Body of pancreas (tissue), 4 donors: ENCODE measurements around the gene GOLGA7B. TPM values are rescaled to one million over a fixed set of nuclear protein-coding genes. Genes with fewer than 3 reads are reported as not detected.

Experiments
- ATAC-seq: fragments of 150-250 bp; one replicate; pipeline ENCODE4 v1.9.1; 2016
- DNase-seq, 4 donors: peaks; one replicate each; pipeline ENCODE4 v3.0.0-alpha.2; 2019
- H3K27ac ChIP-seq, 4 donors: fragments of 200-600 bp; sonication (generic); 1 replicate in 3 of 4; 2 replicates in 1 of 4; pipeline versions ENCODE4 v1.5.1 to v1.6.1; 2016 to 2019; ENCODE audit warnings: mild to moderate bottlenecking in 1 of 4, mixed read lengths in 1 of 4, moderate library complexity in 1 of 4
- H3K27me3 ChIP-seq, 2 donors: fragments of 200-600 bp; sonication (generic); one replicate each; pipeline ENCODE4 v1.6.0; 2016; ENCODE audit warnings: mild to moderate bottlenecking in 1 of 2
- H3K36me3 ChIP-seq, 2 donors: fragments of 200-600 bp; sonication (generic); replicated peaks in 1 of 2; 2 replicates each; pipeline ENCODE4 v1.5.1; 2016; ENCODE audit warnings: low read depth in 2 of 2; ENCODE audit not compliant: insufficient read depth in 1 of 2
- H3K4me1 ChIP-seq: fragments of 200-600 bp; sonication (generic); one replicate; pipeline ENCODE4 v1.6.0; 2016
- H3K4me3 ChIP-seq, 2 donors: fragments of 200-600 bp; sonication (generic); 1 replicate in 1 of 2; 2 replicates in 1 of 2; pipeline ENCODE4 v1.5.1; 2016 to 2019
- H3K9me3 ChIP-seq, 3 donors: fragments of 200-600 bp; sonication (generic); 1 replicate in 2 of 3; 2 replicates in 1 of 3; pipeline ENCODE4 v1.5.1; 2016
- POLR2A ChIP-seq, 3 donors: fragments of 450-650 bp; IDR thresholded peaks; one replicate each; pipeline ENCODE4 v1.6.1; 2016; ENCODE audit warnings: antibody characterized with exemption in 3 of 3, mild to moderate bottlenecking in 2 of 3
- WGBS, 2 donors: methylation state at CpG; one replicate each; pipeline ENCODE4 v1.1.5; 2017; 5-methylcytosine and 5-hydroxymethylcytosine counted together
- intact Hi-C: fragments of 100-400 bp; cut with DNase I; formaldehyde crosslinking; loops from one replicate; pipeline ENCODE4 v1.15.1; 2023
- total RNA-seq, 2 donors: library from RNA; depleted of rRNA; stranded (reverse); fragments of >200 nt; gene quantifications; one replicate each; pipeline ENCODE4 v1.1.0, GENCODE V29; 2016
- TF ChIP-seq, protein P1 (sequence below), 7 experiments: fragments of 450-650 bp in 4 of 7; fragments of 200-600 bp in 3 of 7; sonication (generic) in 3 of 7; IDR thresholded peaks; one replicate each; pipeline ENCODE4 v1.5.1; 2016 to 2019; ENCODE audit warnings: antibody characterized with exemption in 7 of 7

The GOLGA7B gene
- total RNA-seq, 2 donors from 2014 or later = 9.1 to 12.5 TPM

DNA sequence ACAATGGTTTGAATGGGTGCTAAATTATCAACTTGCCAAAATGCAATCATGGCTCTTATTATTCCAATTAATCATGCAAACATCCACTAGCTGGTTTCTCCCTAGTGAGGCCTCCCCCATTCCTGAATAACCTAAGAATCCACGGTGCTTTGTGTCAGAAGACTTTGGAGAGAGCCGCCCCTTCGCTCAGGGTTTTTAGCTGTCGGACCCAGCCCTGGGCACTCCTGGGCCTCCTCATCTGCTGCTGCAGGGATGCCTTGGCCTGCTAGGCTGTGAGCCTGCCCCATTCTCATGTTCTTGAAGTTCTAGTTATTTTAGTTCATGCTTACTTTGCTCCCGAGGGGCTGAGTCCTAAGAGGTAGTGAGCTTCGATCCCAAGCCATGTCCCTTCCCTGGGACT is 43.7 kb upstream of the GOLGA7B start:
- no peak for DNase-seq
- Histone ChIP-seq H3K4me1 (peaks cover 12% of the 10 kb centered on the region), H3K36me3 (no peaks in the 10 kb centered on the region), H3K27ac (no peak overlapping the region), H3K4me3 (no peak overlapping the region), H3K27me3 (no peaks in the 10 kb centered on the region), H3K9me3 (no peaks in the 10 kb centered on the region)
- TF ChIP-seq, protein P1, sequence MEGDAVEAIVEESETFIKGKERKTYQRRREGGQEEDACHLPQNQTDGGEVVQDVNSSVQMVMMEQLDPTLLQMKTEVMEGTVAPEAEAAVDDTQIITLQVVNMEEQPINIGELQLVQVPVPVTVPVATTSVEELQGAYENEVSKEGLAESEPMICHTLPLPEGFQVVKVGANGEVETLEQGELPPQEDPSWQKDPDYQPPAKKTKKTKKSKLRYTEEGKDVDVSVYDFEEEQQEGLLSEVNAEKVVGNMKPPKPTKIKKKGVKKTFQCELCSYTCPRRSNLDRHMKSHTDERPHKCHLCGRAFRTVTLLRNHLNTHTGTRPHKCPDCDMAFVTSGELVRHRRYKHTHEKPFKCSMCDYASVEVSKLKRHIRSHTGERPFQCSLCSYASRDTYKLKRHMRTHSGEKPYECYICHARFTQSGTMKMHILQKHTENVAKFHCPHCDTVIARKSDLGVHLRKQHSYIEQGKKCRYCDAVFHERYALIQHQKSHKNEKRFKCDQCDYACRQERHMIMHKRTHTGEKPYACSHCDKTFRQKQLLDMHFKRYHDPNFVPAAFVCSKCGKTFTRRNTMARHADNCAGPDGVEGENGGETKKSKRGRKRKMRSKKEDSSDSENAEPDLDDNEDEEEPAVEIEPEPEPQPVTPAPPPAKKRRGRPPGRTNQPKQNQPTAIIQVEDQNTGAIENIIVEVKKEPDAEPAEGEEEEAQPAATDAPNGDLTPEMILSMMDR (IDR thresholded peaks at IDR 0.05) = no peak
- TF ChIP-seq POLR2A (IDR thresholded peaks at IDR 0.05) = no peak
- intact Hi-C loops = no loop called here
- no peak for ATAC-seq
- 90 to 92% methylated on average over 5 to 6 of the region's 6 CpGs for WGBS, 2 donors

DNA sequence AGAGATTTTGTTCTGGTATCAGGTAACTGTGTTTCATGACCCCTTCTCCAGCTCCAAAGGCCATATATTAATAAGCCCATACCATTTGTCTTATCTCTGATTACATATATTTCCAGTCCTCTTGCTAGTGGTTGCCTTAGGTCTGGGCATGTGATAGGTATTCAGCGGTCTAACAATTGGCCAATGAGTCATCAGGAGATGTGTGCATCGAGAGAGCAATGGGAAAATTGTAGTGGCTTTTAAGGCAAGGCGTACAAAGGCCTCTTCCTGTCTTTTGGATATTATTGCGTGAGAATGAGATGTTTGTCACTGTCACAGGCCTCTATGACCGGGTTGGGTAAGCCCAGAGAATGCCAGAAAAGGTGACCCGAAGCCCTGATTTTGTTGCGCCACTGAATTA is 39.2 kb upstream of the GOLGA7B start:
- no peak overlapping the region for H3K4me3 ChIP-seq
- H3K27ac ChIP-seq = no peak overlapping the region
- no peaks in the 10 kb centered on the region for H3K9me3 ChIP-seq
- peaks cover 5% of the 10 kb centered on the region for H3K4me1 ChIP-seq
- intact Hi-C loops = no loop called here
- DNase-seq = no peak
- no peak for ATAC-seq
- 77 to 81% methylated on average over 7 of the region's 7 CpGs for WGBS, 2 donors
- TF ChIP-seq, protein P1 (IDR thresholded peaks at IDR 0.05) = no peak
- H3K36me3 ChIP-seq = no peaks in the 10 kb centered on the region
- no peaks in the 10 kb centered on the region for H3K27me3 ChIP-seq

DNA sequence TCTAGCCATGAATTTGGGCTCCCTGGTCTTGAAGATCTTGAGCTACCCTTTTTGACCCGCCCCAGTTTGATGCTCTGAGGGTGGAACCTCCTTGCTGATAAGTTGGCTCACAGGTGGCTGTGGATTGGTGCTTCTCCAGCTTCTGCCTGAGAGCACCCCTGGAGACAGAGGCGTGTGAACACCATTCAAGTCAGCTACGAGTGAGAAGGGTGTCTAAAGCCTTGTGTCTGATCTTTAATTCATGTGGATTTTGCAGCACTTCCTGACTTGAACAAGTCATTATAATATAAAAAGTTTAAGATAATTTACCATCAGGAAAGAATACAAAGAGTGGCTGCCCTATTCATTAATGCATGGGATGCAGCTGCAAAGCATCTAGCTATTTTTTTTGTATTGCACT is 37.7 kb upstream of the GOLGA7B start:
- ATAC-seq (no peak), DNase-seq (no peak)
- H3K4me3 ChIP-seq = no peak overlapping the region
- no peaks in the 10 kb centered on the region for H3K4me1 ChIP-seq
- no peaks in the 10 kb centered on the region for H3K27me3 ChIP-seq
- TF ChIP-seq POLR2A (IDR thresholded peaks at IDR 0.05) = no peak
- TF ChIP-seq, protein P1 (IDR thresholded peaks at IDR 0.05) = no peak
- H3K9me3 ChIP-seq = no peaks in the 10 kb centered on the region
- WGBS, 2 donors = 79 to 84% methylated on average over 3 of the region's 3 CpGs
- intact Hi-C loops = no loop called here
- H3K27ac ChIP-seq = no peak overlapping the region
- H3K36me3 ChIP-seq = no peaks in the 10 kb centered on the region

DNA sequence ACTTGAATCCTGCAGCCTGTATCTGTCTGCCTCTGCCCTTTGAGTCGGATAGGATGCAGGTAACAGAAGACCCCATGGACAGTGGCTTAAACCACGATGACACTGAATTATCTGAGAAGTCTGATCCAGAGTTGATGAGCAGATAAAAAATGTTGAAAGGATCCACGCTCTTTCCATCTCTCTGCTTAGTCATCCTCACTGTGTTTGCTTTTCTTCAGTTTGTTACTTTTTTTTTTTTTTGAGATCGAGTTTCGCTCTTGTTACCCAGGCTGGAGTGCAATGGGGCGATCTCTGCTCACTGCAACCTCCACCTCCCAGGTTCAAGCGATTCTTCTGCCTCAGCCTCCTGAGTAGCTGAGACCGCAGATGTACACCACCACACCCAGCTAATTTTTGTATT is 36.9 kb upstream of the GOLGA7B start:
- Histone ChIP-seq H3K27ac (no peak overlapping the region), H3K4me1 (no peaks in the 10 kb centered on the region), H3K4me3 (no peak overlapping the region), H3K36me3 (no peaks in the 10 kb centered on the region), H3K9me3 (no peaks in the 10 kb centered on the region), H3K27me3 (no peaks in the 10 kb centered on the region)
- WGBS, 2 donors = 82 to 83% methylated on average over 8 of the region's 8 CpGs
- ATAC-seq (no peak), DNase-seq (no peak)
- intact Hi-C loops = no loop called here
- no peak for TF ChIP-seq POLR2A (IDR thresholded peaks at IDR 0.05)
- TF ChIP-seq, protein P1 (IDR thresholded peaks at IDR 0.05) = no peak

DNA sequence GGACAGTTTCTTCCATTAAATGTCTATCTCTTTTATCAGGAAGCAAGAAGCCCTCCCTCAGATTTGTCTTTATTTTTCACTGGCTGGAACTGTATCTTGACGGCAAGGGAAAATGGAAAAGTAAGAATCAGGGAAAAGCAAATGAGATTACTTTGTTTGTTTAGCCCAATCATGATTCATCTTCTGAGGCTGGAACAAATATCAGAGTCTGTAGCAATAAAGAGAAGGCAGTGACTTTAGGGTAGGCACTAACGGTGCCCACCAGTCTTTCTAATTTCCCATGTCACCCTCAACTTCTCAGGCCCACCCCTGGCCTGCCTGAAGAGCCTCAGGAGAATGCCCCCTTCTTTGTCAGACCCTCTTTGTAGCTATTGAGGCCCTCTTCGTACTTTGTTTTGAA is 36.3 kb upstream of the GOLGA7B start:
- H3K4me3 ChIP-seq = no peak overlapping the region
- TF ChIP-seq, protein P1 (IDR thresholded peaks at IDR 0.05) = no peak
- no peak for TF ChIP-seq POLR2A (IDR thresholded peaks at IDR 0.05)
- no peaks in the 10 kb centered on the region for H3K36me3 ChIP-seq
- H3K27me3 ChIP-seq = no peaks in the 10 kb centered on the region
- no peak for DNase-seq
- WGBS, 2 donors = 35 to 53% methylated on average over 3 of the region's 3 CpGs
- intact Hi-C loops = no loop called here
- no peaks in the 10 kb centered on the region for H3K9me3 ChIP-seq
- no peaks in the 10 kb centered on the region for H3K4me1 ChIP-seq
- H3K27ac ChIP-seq = no peak overlapping the region
- ATAC-seq = no peak
